Ovary (tissue), 9 donors: ENCODE data around the gene KCNV2. TPM values are rescaled to one million over a fixed set of nuclear protein-coding genes. Genes with fewer than 3 reads are reported as not detected.
A peak's percentile ranks its signal among the peaks of the same experiment; 100 is the strongest.

ENCODE experiments used
- DNase-seq, 5 donors: peaks; one replicate each; pipeline ENCODE4 v3.0.0-alpha.2; 2019 to 2020
- H3K27ac ChIP-seq, 2 donors: fragments of 200-600 bp; one replicate each; pipeline versions ENCODE4 v1.5.1 to v1.8.0; 2019 to 2022
- H3K27me3 ChIP-seq: fragments of 200-600 bp; one replicate; pipeline ENCODE4 v1.8.0; 2022
- H3K36me3 ChIP-seq: fragments of 200-600 bp; sonication (generic); one replicate; pipeline ENCODE4 v1.5.1; 2019
- H3K4me1 ChIP-seq: one replicate; pipeline ENCODE4 v1.8.1; 2013; ENCODE audit warnings: mild to moderate bottlenecking, moderate library complexity; ENCODE audit not compliant: insufficient read depth
- H3K4me3 ChIP-seq: fragments of 200-600 bp; sonication (generic); one replicate; pipeline ENCODE4 v1.5.1; 2017
- H3K9me3 ChIP-seq, 2 donors: fragments of 200-600 bp in 1 of 2; sonication (generic) in 1 of 2; one replicate each; pipeline versions ENCODE4 v1.5.1 to v1.8.1; 2013 to 2019; ENCODE audit warnings: mild to moderate bottlenecking in 1 of 2, moderate library complexity in 1 of 2
- CTCF ChIP-seq, 3 donors: fragments of 450-650 bp in 2 of 3; fragments of 200-600 bp in 1 of 3; IDR thresholded peaks; one replicate each; pipeline versions ENCODE4 v1.5.1 to v1.8.0; 2016 to 2022; ENCODE audit warnings: antibody characterized with exemption in 3 of 3, mild to moderate bottlenecking in 1 of 3
- EP300 ChIP-seq: sonication (generic); formaldehyde crosslinking; IDR thresholded peaks from one replicate; pipeline ENCODE4 v1.6.1; 2017; ENCODE audit warnings: antibody characterized with exemption
- POLR2A ChIP-seq: fragments of 450-650 bp; IDR thresholded peaks from one replicate; pipeline ENCODE4 v1.6.1; 2017; ENCODE audit warnings: antibody characterized with exemption, mild to moderate bottlenecking, moderate library complexity
- WGBS, 3 donors: extraction: QIAGEN DNeasy Blood & Tissue Kit in 1 of 3; methylation state at CpG; one replicate each; pipeline versions ENCODE4 v1.1.5 to v1.1.7; 2013 to 2017; 5-methylcytosine and 5-hydroxymethylcytosine counted together
- intact Hi-C, 4 donors: fragments of 100-400 bp; cut with DNase I; formaldehyde crosslinking; loops; one replicate each; pipeline versions ENCODE4 v1.11.0 to v1.15.1; 2022 to 2023
- polyA plus RNA-seq, 2 donors: library from polyadenylated mRNA; stranded (reverse); fragments of 200-250 nt in 1 of 2; fragments of 350-450 nt in 1 of 2; fragmentation: Illumina TruSeq in 1 of 2; extraction: RNeasy Lipid Tissue Mini Kit (QIAGEN cat#74804) in 1 of 2; gene quantifications; one replicate each; pipeline ENCODE4 v1.2.3, GENCODE V29; 2013 to 2014
- total RNA-seq, 7 donors: library from RNA; depleted of rRNA in 2 of 7; stranded (reverse); fragments of >200 nt in 2 of 7; fragmentation: NEBNext Ultra II Directional in 3 of 7; extraction: Animal tissue kit (Norgen Biotek cat#: 25700) in 3 of 7; gene quantifications; one replicate each; pipeline versions ENCODE4 v1.1.0 to v1.2.4, GENCODE V29; 2016 to 2023
- donor health status: DM: no; HTN: no; CAD: no; lungs with moderate emphysema.
- donor health status: DM: no; HTN: no; CAD: no.
- donor health status: Bipolar disorder and iron deficiency.
- donor health status: DM: yes; HTN: yes; CAD: no.
- donor health status: DM: no; HTN: no; CAD: no.
- donor health status: DM: yes; HTN: yes; CAD: no.

KCNV2 gene
- total and polyA plus RNA-seq, 9 donors = not detected

- DNase-seq = no peak
- no peaks in the 10 kb centered on the region for H3K27me3 ChIP-seq
- H3K9me3 ChIP-seq = no peaks in the 10 kb centered on the region
- H3K27ac ChIP-seq = peak overlapping the region in 1 of 2 donors; percentile 60
- WGBS, 3 donors = 56 to 79% (median 58%) methylated on average over 7 of the region's 7 CpGs
- peaks cover 4% of the 10 kb centered on the region for H3K4me1 ChIP-seq
- no peak for TF ChIP-seq EP300
- H3K4me3 ChIP-seq = no peak overlapping the region
- H3K36me3 ChIP-seq = no peaks in the 10 kb centered on the region
- intact Hi-C loops = loop anchor here in 1 of 4 donors (10.0 kb wide), 1 partner anchor 73 kb away; no protein-coding TSS in a partner anchor
These were observed 24.9 kb downstream of the KCNV2 start for GRCh38 chr9:2742214-2742613.

GRCh38 chr9:2743937-2744529 is 26.7 kb downstream of the KCNV2 start:
- intact Hi-C loops = loop anchor here in 1 of 4 donors (10.0 kb wide), 1 partner anchor 71 kb away; no protein-coding TSS in a partner anchor
- 94 to 96% (median 94%) methylated on average over 5 of the region's 5 CpGs for WGBS, 3 donors
- TF ChIP-seq CTCF (IDR thresholded peaks at IDR 0.05) (no peak), POLR2A (no peak), EP300 (no peak)
- Histone ChIP-seq H3K4me3 (no peak overlapping the region), H3K4me1 (peaks cover 4% of the 10 kb centered on the region), H3K27me3 (no peaks in the 10 kb centered on the region), H3K27ac (no peak overlapping the region), H3K36me3 (no peaks in the 10 kb centered on the region), H3K9me3 (no peaks in the 10 kb centered on the region)
- DNase-seq = no peak

GRCh38 chr9:2745560-2746380 is 28.5 kb downstream of the KCNV2 start:
- no peak for DNase-seq
- no peak overlapping the region for H3K27ac ChIP-seq
- no peaks in the 10 kb centered on the region for H3K9me3 ChIP-seq
- H3K27me3 ChIP-seq = no peaks in the 10 kb centered on the region
- H3K4me1 ChIP-seq = peaks cover 3% of the 10 kb centered on the region
- H3K4me3 ChIP-seq = no peak overlapping the region
- intact Hi-C loops = loop anchor here in 1 of 4 donors (10.0 kb wide), 1 partner anchor 69 kb away; no protein-coding TSS in a partner anchor
- no peaks in the 10 kb centered on the region for H3K36me3 ChIP-seq
- TF ChIP-seq CTCF (IDR thresholded peaks at IDR 0.05) = no peak
- no peak for TF ChIP-seq EP300
- no peak for TF ChIP-seq POLR2A
- WGBS, 3 donors = 84 to 87% (median 86%) methylated on average over 9 of the region's 9 CpGs

GRCh38 chr9:2749485-2749884 is 32.2 kb downstream of the KCNV2 start:
- intact Hi-C loops = loop anchor here in 1 of 4 donors (10.0 kb wide), 1 partner anchor 65 kb away; no protein-coding TSS in a partner anchor
- Histone ChIP-seq H3K4me1 (no peaks in the 10 kb centered on the region), H3K27ac (no peak overlapping the region), H3K27me3 (no peaks in the 10 kb centered on the region), H3K4me3 (no peak overlapping the region), H3K36me3 (no peaks in the 10 kb centered on the region), H3K9me3 (no peaks in the 10 kb centered on the region)
- WGBS, 3 donors = 96 to 97% (median 97%) methylated on average over 2 of the region's 2 CpGs
- TF ChIP-seq CTCF (IDR thresholded peaks at IDR 0.05) (no peak), EP300 (no peak), POLR2A (no peak)
- DNase-seq = no peak
